Sigmoid colon (tissue), 4 donors: ENCODE data around the gene NOX3.

ENCODE experiments used
- POLR2A ChIP-seq, 2 donors: fragments of 450-650 bp; IDR thresholded peaks; one replicate each; pipeline ENCODE4 v1.6.1; 2016; ENCODE audit warnings: antibody characterized with exemption in 2 of 2, mild to moderate bottlenecking in 2 of 2, moderate library complexity in 2 of 2
- POLR2AphosphoS5 ChIP-seq, 4 donors: sonication (generic); formaldehyde crosslinking; IDR thresholded peaks; one replicate each; pipeline ENCODE4 v1.6.1; 2017; ENCODE audit warnings: antibody characterized with exemption in 4 of 4
- TF ChIP-seq, protein P1 (sequence below), 4 experiments: fragments of 450-650 bp in 3 of 4; fragments of 200-600 bp in 1 of 4; IDR thresholded peaks; one replicate each; pipeline ENCODE4 v1.5.1; 2016 to 2019; ENCODE audit warnings: antibody characterized with exemption in 4 of 4, mild to moderate bottlenecking in 3 of 4, moderate library complexity in 2 of 4

DNA sequence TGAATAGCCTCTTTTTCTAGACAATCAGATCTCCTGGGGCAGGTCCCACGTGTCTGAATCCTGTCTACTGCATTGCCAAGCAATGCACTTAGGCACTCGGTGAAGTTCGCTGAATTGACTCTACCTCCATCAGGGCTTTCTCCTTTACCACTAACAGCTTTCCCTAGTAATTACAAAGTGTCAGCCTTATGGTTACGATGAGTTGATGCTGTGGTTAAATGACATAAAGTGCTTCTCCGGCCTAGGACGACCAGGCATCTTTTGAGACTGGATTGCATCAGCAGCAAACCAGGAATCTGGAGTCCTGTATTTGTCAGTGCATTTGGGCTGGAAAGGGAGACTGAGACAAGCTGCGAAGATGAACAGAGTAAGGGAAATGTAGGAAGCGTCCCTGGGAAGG lies 21.5 kb downstream of the NOX3 start:
- TF ChIP-seq, protein P1, sequence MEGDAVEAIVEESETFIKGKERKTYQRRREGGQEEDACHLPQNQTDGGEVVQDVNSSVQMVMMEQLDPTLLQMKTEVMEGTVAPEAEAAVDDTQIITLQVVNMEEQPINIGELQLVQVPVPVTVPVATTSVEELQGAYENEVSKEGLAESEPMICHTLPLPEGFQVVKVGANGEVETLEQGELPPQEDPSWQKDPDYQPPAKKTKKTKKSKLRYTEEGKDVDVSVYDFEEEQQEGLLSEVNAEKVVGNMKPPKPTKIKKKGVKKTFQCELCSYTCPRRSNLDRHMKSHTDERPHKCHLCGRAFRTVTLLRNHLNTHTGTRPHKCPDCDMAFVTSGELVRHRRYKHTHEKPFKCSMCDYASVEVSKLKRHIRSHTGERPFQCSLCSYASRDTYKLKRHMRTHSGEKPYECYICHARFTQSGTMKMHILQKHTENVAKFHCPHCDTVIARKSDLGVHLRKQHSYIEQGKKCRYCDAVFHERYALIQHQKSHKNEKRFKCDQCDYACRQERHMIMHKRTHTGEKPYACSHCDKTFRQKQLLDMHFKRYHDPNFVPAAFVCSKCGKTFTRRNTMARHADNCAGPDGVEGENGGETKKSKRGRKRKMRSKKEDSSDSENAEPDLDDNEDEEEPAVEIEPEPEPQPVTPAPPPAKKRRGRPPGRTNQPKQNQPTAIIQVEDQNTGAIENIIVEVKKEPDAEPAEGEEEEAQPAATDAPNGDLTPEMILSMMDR (IDR thresholded peaks at IDR 0.05) = no peak
- TF ChIP-seq POLR2AphosphoS5 (IDR thresholded peaks at IDR 0.05) (no peak), POLR2A (IDR thresholded peaks at IDR 0.05) (no peak)
